ENCODE results near the gene BTBD18.

Gene BTBD18, protein sequence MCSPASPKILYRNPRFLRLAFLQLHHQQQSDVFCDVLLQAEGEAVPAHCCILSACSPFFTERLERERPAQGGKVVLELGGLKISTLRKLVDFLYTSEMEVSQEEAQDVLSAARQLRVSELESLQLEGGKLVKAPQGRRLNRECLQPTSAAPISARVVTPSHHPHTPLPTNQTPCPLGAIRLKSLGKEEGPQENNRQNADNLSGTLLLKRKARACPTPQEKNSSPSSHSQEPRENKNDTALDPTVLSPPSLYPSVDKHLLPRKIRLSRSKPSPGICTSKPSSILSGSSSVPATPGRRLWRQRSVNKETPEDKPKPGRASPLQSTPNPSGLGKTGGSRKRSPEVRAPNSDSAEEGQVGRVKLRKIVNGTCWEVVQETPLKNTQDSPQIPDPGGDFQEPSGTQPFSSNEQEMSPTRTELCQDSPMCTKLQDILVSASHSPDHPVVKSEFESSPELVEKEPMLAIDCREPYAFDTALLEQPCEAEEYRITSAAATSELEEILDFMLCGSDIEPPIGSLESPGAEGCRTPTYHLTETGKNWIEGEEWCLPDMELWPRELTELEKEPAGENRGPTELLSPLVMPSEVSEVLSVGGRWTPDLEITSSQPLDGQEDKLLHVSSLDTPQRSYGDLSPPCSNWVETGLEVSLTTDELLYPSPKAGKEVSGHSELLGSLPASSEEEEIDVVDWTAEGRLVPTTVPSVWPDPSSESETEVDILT

GRCh38 chr11:57751676-57752253 lies at the start of gene BTBD18:
Gene BTBD18 (minus strand): TSS chr11:57751819. CDS start chr11:57751188, 631 bp downstream.
- peak; percentile 66 for DNase-seq (ENCODE audit: low read depth)

- no peak for DNase-seq (ENCODE audit: low read depth)
Observed at GRCh38 chr11:57801183-57801485, 49.5 kb upstream of the BTBD18 start.

GRCh38 chr11:57800444-57801182 lies 49.0 kb upstream of the BTBD18 start:
- DNase-seq (ENCODE audit: low read depth), result peak; percentile 73

- DNase-seq (ENCODE audit: low read depth), result peak; percentile 66
Observed at GRCh38 chr11:57798905-57799559, 47.4 kb upstream of the BTBD18 start.

- DNase-seq (ENCODE audit: low read depth), result no peak
Observed at GRCh38 chr11:57793351-57794115, 41.9 kb upstream of the BTBD18 start.

GRCh38 chr11:57792870-57793269 lies 41.3 kb upstream of the BTBD18 start:
- DNase-seq (ENCODE audit: low read depth), result no peak

DNA sequence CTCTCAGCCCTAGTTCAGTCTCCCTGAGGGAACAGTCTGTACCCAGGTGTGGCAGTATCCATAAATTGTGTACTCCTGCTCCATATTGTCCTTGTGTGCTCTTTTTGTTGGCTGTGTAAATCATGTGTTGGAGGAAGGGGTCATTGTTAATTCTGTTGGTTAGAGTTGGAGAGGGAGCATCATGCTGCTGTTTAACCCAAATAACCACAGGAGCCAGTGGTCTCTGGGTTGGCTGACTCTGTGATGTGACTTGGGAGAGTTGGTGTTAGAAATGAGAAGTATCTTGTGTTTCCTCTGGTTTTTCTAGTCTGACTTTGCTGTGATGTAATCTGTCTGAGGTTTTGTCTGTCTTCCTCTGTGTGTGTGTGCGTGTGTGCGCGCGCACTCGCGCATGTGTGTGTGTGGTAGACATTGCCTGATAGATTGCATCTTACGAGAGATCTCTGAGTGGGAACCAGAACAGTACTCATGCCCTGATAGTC lies 40.5 kb upstream of the BTBD18 start:
- peak; percentile 93 for DNase-seq (ENCODE audit: low read depth)

DNA sequence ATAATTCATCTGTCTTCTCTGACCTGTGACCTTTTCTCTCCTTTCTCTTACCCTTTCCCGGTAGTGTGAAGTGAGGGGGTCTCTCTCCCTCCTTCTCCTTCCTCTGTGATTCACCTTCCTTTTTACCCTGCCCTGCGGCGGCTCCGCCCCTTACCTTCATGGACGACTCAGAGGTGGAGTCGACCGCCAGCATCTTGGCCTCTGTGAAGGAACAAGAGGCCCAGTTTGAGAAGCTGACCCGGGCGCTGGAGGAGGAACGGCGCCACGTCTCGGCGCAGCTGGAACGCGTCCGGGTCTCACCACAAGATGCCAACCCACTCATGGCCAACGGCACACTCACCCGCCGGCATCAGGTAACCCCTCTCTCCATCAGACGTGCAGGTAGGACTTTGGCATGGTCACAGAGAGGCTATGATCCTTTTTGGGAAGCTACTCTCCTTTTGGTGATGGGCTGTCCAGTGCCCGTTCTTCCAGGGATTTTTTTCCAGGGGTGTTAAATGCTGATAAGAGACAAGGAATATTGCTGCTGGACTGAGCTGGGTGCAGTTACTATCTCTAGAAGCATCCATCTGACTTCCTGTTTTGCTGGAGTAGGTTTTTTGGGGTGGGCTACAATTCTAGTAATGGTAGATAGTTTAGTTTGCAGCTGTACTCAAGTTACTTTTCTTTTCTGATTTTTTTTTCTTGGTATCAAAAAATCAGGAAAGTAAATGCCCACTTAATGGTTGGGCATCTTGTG lies 39.9 kb upstream of the BTBD18 start:
- DNase-seq (ENCODE audit: low read depth), result no peak

DNA sequence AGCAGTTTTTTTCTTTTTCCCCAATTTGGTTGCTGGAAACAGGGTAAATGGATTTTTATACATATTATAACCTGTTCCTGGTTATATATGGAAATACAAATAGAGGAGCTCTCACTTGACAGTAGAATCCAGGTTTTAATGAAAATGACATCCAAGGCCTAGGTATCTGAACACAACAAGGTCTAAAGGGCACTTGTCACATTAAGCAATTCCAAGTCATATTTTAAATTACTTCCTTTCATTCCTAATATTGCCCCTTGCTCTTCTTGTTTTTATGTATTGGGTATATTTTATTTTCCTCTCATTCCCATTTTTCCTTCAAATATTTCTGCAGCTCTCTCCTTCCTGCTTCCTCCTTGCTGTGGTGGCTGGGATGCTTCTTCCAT lies 37.1 kb upstream of the BTBD18 start:
- no peak for DNase-seq (ENCODE audit: low read depth)

GRCh38 chr11:57787920-57788702 lies 36.5 kb upstream of the BTBD18 start:
- DNase-seq (ENCODE audit: low read depth), result peak; percentile 66

- no peak for DNase-seq (ENCODE audit: low read depth)
Observed at GRCh38 chr11:57787006-57787604, 35.5 kb upstream of the BTBD18 start.

GRCh38 chr11:57786436-57786835 lies 34.8 kb upstream of the BTBD18 start:
- no peak for DNase-seq (ENCODE audit: low read depth)

DNA sequence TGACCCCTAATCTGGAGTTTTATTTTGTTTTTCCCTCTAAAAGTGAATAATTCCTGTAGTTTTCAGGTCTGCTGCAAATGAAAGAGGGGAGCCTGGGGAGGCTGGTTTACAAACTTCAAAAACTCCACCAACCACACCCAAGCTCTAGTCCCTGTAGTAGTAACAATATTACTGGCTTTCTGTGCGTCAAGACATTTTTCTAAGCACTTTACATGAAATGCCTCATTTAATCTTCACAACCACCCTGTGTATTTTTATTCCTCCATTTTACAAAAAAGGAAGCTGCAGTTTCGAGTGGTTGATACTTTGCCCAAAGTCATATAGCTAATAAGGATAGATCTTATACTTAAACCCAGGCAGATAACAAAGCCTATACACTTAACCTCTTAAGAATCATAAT lies 33.5 kb upstream of the BTBD18 start:
- no peak for DNase-seq (ENCODE audit: low read depth)

GRCh38 chr11:57781529-57781943 lies 29.9 kb upstream of the BTBD18 start:
- peak; percentile 73 for DNase-seq (ENCODE audit: low read depth)

DNA sequence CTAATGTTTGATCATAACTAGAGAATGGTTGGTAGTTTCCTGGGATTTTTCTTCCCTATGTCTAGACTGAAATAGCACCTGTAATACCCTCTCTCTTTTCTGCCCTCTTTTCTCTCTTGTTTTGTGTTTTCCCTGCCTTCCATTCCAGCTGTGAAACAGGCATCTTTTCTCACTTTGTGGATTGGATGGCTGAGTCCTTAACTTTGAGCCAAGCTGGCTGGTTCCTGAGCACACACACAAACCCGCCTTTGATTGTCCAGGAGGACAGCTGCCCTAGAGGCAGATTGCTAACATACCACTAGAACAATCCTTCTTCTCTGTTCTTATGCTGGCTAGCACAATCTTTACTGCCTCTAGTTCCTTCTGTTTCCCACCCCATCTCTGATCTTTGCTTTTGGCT lies 27.7 kb upstream of the BTBD18 start:
- DNase-seq (ENCODE audit: low read depth), result peak; percentile 62

GRCh38 chr11:57778318-57779037 lies 26.9 kb upstream of the BTBD18 start:
- peak; percentile 99 for DNase-seq (ENCODE audit: low read depth)

DNA sequence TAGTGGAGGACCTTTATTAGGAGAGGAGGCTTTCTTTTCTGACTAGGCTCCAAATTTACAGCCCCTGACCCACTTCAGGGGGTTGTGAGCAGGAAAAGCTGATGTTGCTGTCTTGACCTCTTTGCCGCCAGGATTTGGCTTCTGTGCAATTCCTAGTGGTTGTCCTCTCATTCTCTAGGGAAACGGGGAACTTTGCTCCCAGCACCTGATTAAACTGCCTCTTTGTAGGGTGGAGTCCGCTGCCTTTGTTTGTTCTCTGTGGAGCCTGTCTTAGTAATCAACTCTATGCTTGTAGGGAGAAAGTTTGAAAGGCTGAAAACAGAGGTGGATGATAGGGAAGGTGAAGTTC lies 26.3 kb upstream of the BTBD18 start:
- peak; percentile 59 for DNase-seq (ENCODE audit: low read depth)

DNA sequence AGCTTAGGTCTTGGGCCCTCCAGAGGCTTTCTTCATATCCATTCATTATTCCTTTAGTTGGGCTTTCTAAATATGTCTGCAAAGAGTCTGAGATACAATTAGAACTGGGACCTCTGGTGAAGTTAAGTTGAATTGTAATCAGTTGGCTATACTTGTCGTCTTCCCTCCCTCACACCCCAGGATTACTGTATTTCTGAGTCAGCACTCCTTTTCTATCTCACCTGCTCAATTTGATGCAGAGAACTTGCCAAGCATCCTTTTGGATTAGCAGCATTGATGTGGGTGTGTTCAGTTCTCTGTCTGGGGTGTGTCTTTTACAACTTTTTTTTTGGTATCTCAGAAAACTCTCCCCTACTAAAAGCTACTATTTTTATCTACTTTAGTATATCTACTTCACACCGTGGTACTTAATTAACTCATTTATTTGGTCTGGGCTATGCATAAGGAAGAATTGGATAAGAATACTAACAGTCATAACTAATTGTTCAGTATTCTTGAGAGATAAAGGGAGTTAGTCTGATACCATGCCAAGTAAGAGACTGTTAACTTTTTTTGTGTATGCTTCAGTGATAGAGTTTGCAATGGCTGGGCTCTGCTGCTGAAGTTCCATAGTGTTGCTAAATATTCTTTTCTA lies 25.1 kb upstream of the BTBD18 start:
- no peak for DNase-seq (ENCODE audit: low read depth)
